GM12891 (cell line): ENCODE results near the gene EWSR1.
"Not testable (repeated sequence)": the region's sequence is repeated elsewhere in the genome, so short reads cannot be mapped to it uniquely, and the experiment has no call there.

Experiments
- PAX5 ChIP-seq: IDR thresholded peaks from 2 replicates; pipeline ENCODE4 v1.6.1; 2011; ENCODE audit warnings: low read length, moderate library complexity, mild to moderate bottlenecking; ENCODE audit not compliant: insufficient read depth, severe bottlenecking
- POLR2A ChIP-seq: IDR thresholded peaks from 2 replicates; pipeline ENCODE4 v1.6.1; 2011; ENCODE audit warnings: low read depth, low read length, control low read depth
- POLR2AphosphoS5 ChIP-seq: IDR thresholded peaks from 2 replicates; pipeline ENCODE4 v1.6.1; 2011; ENCODE audit warnings: low read depth, low read length, control low read depth
- POU2F2 ChIP-seq: IDR thresholded peaks from 2 replicates; pipeline ENCODE4 v1.6.1; 2011; ENCODE audit warnings: low read depth, mild to moderate bottlenecking, control low read depth, low read length, moderate library complexity
- TAF1 ChIP-seq: IDR thresholded peaks from 2 replicates; pipeline ENCODE4 v1.6.1; 2011; ENCODE audit warnings: low read depth, low read length, control low read depth

DNA sequence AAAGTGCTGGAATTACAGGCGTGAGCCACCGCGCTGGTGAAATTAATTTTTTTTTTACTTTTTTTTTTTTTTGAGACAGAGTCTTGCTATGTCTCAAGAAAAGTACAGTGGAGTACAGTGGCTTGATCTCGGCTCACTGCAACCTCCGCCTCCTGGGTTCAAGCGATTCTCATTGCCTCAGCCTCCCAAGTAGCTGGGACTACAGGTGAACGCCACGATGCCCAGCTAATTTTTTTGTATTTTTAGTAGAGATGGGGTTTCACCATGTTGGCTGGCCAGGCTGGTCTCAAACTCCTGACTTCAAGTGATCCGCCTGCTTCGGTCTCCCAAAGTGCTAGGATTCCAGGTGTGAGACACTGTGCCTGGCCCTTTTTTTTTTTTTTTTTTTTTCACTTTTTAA lies 20.2 kb upstream of the EWSR1 start:
- not testable (repeated sequence) for TF ChIP-seq PAX5, POLR2A, TAF1, POLR2AphosphoS5, POU2F2
